Stimulated activated CD4-positive, alpha-beta T cell treated with anti-CD3 and anti-CD28 coated beads, Interleukin-1b, Interleukin-23, amount 100 ng/mL, for 4 hours (primary cell): ENCODE measurements around the gene BTBD10.
"Not testable (repeated sequence)": the region's sequence is repeated elsewhere in the genome, so short reads cannot be mapped to it uniquely, and the experiment has no call there.

Source experiments
- DNase-seq, 2 donors: peaks; one replicate each; pipeline ENCODE4 v3.0.0-alpha.2; 2020; ENCODE audit warnings: low read depth in 2 of 2

BTBD10 gene

DNA sequence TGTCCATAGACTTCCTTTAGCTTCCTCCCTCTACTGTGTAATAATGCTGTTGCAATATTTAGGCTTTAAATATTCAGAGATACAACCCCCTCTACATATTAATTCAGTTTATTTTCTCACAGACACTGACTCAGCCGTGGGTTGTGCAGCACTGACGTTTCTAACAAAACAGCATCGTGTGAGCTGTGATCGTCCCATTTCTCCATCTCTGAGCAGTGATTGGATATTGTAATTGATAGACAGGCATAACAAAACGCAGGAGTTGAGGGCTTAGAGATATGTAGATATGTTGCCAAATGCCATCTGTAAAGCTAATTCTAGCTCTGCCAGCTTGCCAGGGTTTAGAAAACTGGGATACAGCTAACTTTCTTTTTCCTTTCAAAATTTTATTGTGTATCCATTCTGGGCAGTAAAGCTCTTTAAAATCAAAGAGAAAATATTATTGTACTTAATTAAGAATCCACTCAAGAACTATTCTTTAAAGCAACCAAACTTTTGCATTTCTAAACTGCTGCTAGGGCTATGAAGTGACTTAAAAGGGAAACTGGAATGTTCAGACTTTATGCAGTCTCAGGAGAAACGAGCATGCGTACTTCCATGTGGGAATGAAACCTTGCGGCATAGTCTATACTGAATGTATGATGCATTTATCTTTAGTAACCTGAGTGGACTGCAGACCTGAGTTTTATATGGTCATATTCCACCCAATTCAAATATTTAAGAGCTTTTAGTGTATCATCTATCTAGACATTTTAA, 22.7 kb downstream of the BTBD10 start:
- DNase-seq = no peak

- no peak for DNase-seq
Observed at GRCh38 chr11:13438291-13438690, 24.7 kb downstream of the BTBD10 start.

DNA sequence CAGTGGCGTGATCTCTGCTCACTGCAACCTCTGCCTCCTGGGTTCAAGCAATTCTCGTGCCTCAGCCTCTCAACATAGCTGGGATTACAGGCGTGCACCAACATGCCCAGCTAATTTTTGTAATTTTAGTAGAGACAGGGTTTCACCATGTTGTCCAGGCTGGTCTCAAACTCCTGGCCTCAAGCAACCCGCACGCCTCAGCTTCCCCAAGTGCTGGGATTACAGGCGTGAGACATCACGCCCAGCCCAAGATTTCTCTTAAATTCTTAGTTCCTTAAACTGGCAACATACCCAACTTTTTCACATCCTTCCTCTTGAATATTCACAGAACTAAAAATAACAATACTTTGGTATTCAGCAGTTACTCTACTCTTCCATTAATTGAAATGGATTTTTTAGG, 26.2 kb downstream of the BTBD10 start:
- DNase-seq = not testable (repeated sequence)

DNA sequence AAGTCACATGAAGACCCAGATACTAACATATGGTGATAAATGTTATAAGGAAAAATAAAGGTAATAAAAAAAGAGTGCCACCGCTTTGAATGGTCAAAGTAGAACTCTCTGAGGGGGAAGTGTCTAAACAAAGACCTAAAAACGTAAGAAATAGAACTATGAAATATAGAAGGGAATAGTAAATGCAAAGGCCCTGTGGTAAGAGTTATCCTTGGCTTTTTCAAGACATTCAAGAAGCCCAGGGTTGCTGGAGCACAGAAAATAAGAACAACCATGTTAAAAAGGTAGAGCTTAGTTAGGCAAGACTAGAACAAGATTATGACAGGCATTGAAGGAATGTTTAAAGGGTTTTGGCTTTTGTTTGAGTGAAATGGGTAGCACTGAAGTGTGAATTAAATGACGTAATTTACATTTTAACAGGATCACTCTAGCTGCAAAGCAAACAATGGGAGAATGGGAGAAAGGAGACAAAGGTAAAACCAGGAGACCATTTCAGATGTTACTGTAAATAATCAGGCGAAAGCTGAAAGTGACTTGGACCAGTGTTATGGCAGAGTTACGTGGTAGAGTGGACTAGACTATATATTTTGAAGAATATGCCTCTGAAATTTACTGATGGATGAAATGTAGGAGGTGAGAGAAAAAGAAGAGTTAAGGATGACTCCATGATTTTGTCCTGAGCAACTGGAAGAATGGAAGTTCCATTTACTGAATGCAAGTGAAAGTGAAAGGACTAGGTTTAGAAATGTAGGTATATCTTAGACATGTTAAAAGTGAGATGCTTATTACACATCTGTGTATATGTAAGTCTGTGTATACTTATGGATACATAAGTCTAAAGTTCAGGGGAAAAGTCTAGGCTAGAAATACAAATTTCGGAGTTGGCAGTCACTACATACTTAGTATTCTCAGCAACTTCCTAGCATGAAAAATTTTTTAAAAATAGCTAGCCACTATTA, 28.5 kb downstream of the BTBD10 start:
- no peak for DNase-seq

- DNase-seq = no peak
Observed at GRCh38 chr11:13433437-13433836, 29.6 kb downstream of the BTBD10 start.

GRCh38 chr11:13429836-13430235, 33.2 kb downstream of the BTBD10 start:
- DNase-seq = no peak

GRCh38 chr11:13429288-13429687, 33.7 kb downstream of the BTBD10 start:
- DNase-seq = no peak

DNA sequence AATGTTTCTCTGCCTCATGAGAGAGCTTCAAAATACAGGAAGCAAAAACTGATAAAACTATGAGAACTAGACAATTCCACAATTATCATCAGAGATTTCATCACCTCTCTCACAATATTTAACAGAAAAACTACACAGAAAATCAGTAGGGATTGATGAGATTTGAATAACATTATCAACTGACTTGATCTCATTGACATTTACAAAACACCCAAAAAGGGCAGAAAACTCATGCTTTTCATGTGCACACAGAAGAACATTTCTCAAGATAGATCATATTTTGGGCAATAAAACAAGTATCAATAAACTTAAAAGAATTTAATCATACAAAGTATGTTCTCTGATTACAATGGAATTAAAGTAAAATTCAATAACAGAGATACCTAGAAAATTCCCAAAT, 35.6 kb downstream of the BTBD10 start:
- no peak for DNase-seq

- no peak for DNase-seq
Observed at GRCh38 chr11:13423372-13423771, 39.6 kb downstream of the BTBD10 start.

DNA sequence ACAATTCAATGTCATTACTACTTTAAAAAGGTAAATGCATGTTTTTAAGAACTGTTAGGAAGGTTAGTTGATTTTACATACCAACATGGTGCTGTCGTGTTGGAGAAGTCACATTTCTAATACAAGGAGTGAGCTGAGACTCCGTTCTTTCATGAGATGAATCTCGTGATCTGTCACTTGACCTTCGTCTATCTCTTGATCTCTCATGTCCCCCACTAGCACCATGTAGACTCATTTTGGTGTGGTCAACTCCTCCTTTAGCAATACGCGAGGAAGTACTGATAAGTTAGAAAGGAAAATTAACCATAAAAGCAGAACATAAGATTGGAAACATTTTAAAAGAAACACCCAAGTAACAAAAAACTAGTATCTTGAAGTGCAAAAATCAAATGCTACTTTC, 41.5 kb downstream of the BTBD10 start:
- DNase-seq = no peak

GRCh38 chr11:13415201-13415600, 47.8 kb downstream of the BTBD10 start:
- DNase-seq = no peak

DNA sequence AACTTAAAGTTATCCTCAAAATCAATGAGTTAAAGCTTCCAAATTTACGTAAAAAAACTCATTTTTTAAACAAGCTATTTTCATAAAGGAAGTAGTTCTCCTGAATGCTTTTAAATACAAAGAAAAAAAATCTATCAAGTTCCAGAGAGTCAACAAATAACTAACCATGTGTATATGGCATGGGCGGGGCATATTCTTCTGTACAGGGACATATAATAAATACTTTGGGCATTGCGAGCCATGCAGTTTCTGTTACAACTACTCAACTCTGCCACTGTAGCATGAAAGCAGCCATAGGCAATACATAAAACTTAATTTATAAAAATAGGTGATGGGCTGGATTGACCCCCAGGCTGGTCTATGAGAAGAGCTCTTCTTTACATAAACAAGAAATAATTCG, 57.8 kb downstream of the BTBD10 start:
- DNase-seq = no peak

DNA sequence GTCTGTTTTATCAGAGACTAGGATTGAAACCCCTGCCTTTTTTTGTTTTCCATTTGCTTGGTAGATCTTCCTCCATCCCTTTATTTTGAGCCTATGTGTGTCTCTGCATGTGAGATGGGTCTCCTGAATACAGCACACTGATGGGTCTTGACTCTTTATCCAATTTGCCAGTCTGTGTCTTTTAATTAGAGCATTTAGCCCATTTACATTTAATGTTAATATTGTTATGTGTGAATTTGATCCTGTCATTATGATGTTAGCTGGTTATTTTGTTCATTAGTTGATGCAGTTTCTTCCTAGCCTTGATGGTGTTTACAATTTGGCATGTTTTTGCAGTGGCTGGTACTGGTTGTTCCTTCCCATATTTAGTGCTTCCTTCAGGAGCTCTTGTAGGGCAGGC, 64.7 kb downstream of the BTBD10 start:
- not testable (repeated sequence) for DNase-seq

DNA sequence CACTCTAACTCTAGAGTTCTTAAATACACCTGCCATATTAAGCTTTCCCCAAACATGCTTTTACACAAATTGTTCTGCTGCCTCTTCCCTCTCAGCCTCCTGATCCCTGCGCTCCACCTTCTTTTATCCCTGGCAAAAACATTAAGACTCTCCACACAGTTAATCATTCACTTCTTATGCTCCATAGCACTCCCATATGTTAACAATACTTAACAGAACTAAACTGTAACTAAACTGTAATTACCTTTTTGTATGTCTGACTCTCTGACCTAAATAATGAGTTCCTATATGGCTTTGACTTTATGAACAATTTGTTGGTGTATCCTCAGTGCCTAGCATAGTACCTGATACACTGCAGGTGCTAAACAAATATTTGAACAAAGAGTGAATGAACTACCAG, 71.8 kb downstream of the BTBD10 start:
- no peak for DNase-seq

DNA sequence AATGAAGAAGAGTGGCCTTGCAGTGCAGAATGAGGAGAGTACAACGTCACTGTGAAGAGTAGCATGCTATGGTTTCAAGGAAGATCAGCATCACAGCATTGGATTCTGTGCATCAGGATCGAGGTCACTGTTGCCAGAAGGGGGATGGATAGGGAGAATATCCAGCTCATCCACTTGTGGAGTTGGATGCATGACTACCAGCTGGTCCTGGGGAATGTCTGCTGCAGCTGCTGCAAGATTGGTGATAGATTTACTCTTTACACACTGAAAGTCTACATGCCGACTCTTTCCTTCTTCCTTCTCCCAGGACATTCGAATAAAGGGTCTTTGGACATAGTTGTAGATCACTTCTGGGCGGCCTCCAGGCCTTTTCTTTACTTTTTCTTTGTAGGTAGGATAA, 74.3 kb downstream of the BTBD10 start:
- DNase-seq = no peak

DNA sequence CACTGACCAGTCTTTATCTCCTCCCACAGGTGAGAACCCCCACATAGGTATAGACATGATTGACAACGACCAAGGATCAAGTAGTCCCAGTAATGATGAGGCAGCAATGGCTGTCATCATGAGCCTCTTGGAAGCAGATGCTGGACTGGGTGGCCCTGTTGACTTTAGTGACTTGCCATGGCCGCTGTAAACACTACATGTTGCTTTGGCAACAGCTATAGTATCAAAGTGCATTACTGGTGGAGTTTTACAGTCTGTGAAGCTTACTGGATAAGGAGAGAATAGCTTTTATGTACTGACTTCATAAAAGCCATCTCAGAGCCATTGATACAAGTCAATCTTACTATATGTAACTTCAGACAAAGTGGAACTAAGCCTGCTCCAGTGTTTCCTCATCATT, 76.5 kb downstream of the BTBD10 start:
- DNase-seq = no peak

- no peak for DNase-seq
Observed at GRCh38 chr11:13384908-13385640, 77.9 kb downstream of the BTBD10 start.

DNA sequence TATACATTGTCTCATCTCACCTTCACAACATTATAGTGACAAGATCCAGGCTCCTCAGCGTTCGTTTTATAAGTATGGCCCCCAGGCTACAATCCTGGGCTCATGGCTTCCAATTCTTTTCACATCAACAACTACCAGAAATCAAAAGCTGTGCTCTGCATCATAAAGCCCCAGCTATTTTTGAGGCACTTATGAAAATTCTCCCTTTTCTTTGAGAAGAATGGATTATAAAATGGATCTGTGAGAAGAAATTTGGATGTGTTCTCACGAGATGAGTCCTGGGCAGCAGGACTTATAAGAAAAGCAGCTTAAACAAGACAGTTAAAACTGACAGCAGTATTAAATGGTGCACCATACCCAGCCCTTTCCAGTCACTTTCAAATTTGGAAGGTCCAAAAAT, 80.3 kb downstream of the BTBD10 start:
- no peak for DNase-seq

DNA sequence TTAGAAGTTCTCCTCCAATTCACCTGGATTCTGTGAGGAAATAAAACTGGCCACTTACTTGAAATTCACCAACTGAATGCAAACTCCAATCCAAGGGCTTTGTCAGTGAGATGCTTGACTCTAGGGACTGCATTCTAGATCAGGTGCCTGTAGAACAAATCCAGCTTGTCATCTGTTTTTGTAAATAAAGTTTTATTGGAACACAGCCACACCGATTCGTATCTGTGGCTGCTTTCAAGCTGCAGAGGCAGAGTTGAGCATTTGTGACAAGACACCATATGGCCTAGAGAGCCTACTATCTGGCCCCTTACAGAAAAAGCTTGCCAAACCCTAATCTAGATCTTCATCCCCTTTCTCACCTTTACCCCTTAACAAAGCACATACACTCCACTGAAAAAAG, 82.3 kb downstream of the BTBD10 start:
- DNase-seq = no peak

- DNase-seq = no peak
Observed at GRCh38 chr11:13378316-13378715, 84.7 kb downstream of the BTBD10 start.

DNA sequence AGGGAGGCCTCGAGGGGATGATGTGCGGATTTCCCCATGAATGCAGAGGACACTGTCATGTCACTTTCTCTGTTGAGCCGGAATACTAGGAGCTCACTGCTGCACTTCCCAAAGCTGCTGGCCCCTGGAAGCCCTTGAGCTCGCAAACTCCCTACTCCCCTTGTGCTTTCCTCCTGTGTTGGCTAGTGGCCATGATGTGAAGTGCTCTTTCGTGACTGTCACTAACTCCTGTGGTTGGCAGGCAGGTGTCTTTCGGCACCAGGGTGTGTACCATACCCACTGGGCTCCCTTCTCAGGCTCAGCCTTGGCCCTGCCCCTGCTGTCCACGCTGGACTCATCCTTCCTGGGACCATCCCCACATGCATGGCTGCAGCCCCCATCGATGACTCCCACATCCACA, 86.2 kb downstream of the BTBD10 start:
- DNase-seq = no peak

- no peak for DNase-seq
Observed at GRCh38 chr11:13376402-13376801, 86.6 kb downstream of the BTBD10 start.
